GM12801 (cell line): Measurements from ENCODE around the gene TREML2.

ENCODE experiments used
- CTCF ChIP-seq: IDR thresholded peaks from one replicate; pipeline ENCODE4 v1.5.1; 2011; ENCODE audit warnings: control low read depth; ENCODE audit not compliant: insufficient read length; ENCODE audit errors: extremely low read depth

Gene TREML2

GRCh38 chr6:41201764-41202173 is 820 bp upstream of the TREML2 start:
- TF ChIP-seq CTCF, result no peak

DNA sequence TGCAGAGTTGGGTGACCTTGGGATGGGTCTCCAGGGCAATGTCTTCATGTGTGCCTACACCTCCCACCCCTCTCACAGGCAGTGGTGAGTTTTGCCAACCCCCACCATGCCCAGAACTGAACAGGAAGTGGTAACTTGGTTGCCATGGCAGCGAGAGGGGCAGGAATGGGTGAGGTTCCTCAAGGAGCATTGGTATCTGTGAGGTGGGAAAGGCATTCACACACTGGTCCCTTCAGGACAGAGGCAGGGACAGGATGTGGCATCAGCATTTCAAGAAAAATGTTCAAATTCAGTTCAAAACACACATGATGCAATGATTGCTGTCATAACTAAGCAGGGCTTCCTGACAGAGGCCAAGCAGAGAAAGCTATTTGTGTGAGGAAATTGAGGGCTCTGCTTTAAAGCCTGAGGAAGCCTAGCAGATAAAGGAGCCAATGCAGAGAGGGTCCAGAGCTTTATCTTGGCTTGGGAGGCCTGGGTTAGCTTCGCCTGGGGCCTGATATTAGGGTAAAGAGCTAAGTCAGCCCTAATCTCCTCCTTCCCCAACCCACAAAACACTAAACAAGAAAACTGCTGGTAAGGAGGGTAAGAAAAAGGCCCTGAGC is 551 bp downstream of the TREML2 start:
- TF ChIP-seq CTCF, result no peak

DNA sequence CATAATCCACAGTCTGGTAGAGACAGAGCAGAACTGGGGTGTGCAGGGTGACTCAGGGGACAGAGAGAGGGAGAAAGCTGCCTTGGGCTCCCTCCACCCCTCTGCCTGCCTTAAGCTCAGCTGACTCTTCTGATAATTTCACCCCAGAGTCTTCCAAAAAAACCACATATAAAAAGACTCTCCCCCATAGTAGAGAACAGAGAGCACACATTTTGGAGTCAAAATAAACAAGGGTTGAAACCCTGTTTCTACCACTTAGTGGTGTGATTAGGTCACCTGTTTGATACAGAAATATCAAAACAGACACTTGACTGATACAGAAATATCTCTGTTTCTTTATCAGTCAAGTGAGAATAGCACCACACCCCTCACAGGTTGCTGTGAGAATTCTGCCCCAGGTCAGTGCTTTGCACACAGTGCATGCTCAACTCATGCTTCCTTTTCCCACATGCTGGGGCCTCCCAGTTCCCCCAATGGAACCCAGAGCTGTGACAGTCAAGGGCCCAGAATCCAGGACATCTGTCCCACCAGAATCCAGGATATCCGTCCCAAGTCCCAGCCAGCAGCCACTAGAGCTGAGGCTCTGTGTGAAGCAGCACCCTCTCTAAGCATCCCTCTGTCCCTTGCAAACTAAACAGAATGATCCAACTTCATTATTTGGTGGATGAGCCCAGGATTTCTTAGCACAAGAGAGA is 1.2 kb downstream of the TREML2 start:
- no peak for TF ChIP-seq CTCF

DNA sequence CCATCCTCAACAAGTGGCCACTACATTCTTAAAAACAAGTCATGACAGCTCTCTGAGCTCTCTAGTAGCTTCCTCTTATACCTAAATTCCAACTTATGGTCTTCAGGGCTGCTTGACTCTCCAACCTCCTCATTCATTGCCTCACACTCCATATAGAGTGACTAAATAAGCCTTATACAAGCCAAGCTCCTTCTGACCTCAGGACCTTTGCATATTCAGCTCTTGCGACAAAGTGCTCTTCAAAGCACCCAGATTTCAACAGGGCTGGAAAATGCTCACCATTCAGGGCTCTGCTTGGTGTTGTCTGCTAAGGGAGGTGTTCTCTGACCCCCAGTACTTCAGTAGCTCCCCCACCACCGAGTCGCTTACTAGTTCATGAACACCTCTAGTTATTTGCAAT is 3.7 kb downstream of the TREML2 start:
- no peak for TF ChIP-seq CTCF

GRCh38 chr6:41194386-41194785 is 6.6 kb downstream of the TREML2 start:
- TF ChIP-seq CTCF, result no peak

GRCh38 chr6:41193884-41194283 is 7.1 kb downstream of the TREML2 start:
- TF ChIP-seq CTCF, result no peak

- TF ChIP-seq CTCF, result no peak
Observed at GRCh38 chr6:41193171-41193734, 7.7 kb downstream of the TREML2 start.
